Transverse colon (tissue), 4 donors: Measurements from ENCODE around the gene IL15RA.

Source experiments
- EP300 ChIP-seq: sonication (generic); formaldehyde crosslinking; IDR thresholded peaks from one replicate; pipeline ENCODE4 v1.6.1; 2017; ENCODE audit warnings: antibody characterized with exemption, low read depth
- POLR2A ChIP-seq: fragments of 450-650 bp; IDR thresholded peaks from one replicate; pipeline ENCODE4 v1.6.1; 2016; ENCODE audit warnings: antibody characterized with exemption, mild to moderate bottlenecking, moderate library complexity
- POLR2AphosphoS5 ChIP-seq, 3 donors: sonication (generic); formaldehyde crosslinking; IDR thresholded peaks; one replicate each; pipeline ENCODE4 v1.6.1; 2016; ENCODE audit warnings: antibody characterized with exemption in 3 of 3
- TF ChIP-seq, protein P1 (sequence below), 5 experiments: fragments of 200-600 bp in 3 of 5; fragments of 450-650 bp in 2 of 5; sonication (generic) in 3 of 5; IDR thresholded peaks; 1 replicate in 2 of 5; 2 replicates in 3 of 5; pipeline ENCODE4 v1.5.1; 2016 to 2017; ENCODE audit warnings: antibody characterized with exemption in 5 of 5, inconsistent platforms in 3 of 5, mild to moderate bottlenecking in 2 of 5, moderate library complexity in 1 of 5

DNA sequence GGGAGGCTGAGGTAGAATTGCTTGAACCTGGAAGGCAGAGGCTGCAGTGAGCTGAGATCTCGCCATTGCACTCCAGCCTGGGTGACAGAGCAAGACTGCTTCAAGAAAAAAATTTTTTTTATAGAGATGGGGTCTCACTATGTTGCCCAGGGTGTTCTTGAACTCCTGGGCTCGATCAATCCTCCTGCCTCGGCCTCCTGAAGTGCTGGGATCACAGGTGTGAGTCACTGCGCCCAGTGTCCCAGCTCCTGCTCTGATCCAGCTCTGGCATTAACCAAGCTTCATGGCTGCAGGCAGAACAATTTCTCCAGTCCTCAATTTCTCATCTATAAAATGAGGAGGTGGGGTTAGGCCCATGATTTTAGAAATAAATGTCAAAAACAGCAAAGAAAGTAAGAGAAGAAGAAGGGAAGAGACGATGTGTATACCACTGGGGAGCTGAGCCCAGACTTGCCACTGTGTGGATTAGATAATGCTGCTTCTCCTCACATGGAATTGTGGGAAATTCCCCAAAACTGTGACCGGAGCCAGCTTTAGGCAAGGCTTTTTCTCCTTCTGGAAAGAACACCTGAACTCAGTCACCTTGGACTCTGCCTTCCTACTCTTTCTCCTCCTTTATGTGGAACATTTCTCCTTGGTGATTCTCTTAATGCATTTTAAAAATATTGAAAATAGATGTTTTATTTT, 25.5 kb downstream of the IL15RA start:
- TF ChIP-seq, protein P1, sequence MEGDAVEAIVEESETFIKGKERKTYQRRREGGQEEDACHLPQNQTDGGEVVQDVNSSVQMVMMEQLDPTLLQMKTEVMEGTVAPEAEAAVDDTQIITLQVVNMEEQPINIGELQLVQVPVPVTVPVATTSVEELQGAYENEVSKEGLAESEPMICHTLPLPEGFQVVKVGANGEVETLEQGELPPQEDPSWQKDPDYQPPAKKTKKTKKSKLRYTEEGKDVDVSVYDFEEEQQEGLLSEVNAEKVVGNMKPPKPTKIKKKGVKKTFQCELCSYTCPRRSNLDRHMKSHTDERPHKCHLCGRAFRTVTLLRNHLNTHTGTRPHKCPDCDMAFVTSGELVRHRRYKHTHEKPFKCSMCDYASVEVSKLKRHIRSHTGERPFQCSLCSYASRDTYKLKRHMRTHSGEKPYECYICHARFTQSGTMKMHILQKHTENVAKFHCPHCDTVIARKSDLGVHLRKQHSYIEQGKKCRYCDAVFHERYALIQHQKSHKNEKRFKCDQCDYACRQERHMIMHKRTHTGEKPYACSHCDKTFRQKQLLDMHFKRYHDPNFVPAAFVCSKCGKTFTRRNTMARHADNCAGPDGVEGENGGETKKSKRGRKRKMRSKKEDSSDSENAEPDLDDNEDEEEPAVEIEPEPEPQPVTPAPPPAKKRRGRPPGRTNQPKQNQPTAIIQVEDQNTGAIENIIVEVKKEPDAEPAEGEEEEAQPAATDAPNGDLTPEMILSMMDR (IDR thresholded peaks at IDR 0.05) = no peak
- TF ChIP-seq POLR2A (no peak), EP300 (no peak), POLR2AphosphoS5 (IDR thresholded peaks at IDR 0.05) (no peak)
